ENCODE data around the gene WFDC2.

WFDC2 gene

DNA sequence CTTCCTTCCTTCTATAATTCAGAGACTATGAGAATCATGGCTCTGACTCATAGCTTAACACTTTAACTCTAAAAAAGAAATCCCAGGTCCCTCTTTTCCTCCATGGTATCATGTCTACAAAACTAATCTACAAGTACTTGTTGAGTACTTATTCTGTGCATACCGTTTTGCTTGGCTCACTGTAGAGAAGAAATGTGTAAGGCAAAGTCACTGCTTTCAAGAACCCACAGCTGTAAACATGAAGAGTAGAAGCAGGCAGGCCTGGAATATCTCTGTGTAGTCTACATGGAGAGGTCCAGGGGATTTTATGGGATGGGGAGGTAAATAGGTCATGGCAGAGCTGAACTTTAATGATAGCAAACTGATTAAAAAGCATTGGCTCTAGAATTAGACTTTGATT, 32.0 kb downstream of the WFDC2 start:
- no peak for DNase-seq

GRCh38 chr20:45502561-45502960, 33.0 kb downstream of the WFDC2 start:
- no peak for DNase-seq

DNA sequence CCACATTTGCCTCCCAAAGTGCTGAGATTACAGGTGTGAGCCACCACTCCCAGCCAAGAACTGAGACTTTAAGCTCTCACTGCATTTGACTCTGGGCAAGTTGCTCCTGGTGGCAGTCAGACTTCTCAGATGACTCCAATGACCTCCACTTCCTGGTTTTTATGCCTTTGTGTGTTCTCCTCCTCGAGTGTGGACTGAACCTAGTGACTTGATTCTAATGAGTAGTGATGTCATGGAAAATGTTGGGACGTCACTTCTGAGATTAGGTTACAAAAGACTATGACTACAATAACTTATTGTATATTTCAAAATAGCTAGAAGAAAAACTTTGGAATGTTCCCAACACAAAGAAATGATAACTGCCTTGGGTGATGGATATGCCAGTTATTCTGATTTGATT, 33.9 kb downstream of the WFDC2 start:
- no peak for DNase-seq

DNA sequence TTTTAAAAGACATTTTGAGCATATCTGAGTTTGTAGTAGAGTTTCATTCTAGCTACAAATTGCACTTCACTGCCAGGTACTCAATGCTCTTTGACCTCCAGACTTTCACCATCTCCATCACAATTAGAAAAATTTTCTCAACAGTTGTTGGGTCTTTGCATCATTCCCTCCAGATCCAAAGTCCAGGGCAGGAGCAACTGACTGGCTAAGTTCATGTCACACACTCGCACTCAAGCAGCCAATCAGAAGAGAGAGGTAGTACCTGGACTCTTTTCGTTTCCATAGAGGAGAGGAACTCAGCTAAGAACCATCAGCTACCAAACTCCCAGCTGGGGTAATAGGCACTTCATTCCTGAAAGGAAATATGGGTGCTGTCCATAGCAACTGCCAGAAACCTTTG, 36.8 kb downstream of the WFDC2 start:
- no peak for DNase-seq

DNA sequence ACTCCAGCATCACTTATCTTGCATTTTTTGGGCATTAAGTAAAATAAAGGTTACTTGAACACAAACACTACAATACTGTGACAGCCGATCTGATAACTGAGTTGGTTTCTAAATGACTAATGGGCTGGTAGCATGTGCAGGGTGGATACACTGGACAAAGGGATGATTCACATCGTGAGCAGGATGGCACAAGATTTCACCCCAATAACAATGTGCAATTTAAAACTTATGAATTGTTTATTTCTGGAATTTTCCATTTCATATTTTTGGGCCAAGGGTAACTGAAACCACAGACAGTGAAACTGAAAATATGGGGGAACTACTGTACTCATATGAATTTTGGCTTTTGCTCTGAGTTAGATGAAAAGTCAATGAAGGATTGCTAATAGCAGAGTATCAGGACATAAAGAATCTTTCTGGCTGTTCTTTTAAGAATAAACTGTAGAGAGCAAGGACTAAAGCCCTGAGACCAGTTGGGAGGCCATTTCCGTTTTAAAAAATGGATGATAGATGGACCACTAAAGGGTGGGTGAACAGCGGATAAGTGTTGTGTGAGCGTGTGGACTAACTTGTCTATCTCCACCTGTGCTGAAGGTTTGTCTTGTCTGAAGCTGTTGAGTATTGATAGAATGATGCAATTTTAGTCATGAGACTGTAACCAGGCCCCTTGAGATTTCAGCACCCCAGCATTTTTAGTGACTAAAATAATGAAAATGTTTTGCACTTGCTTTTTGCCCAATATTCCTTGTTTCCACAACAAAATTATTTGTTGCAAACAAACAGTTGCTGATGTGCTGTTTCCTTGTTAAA, 37.7 kb downstream of the WFDC2 start:
- DNase-seq: no peak

DNA sequence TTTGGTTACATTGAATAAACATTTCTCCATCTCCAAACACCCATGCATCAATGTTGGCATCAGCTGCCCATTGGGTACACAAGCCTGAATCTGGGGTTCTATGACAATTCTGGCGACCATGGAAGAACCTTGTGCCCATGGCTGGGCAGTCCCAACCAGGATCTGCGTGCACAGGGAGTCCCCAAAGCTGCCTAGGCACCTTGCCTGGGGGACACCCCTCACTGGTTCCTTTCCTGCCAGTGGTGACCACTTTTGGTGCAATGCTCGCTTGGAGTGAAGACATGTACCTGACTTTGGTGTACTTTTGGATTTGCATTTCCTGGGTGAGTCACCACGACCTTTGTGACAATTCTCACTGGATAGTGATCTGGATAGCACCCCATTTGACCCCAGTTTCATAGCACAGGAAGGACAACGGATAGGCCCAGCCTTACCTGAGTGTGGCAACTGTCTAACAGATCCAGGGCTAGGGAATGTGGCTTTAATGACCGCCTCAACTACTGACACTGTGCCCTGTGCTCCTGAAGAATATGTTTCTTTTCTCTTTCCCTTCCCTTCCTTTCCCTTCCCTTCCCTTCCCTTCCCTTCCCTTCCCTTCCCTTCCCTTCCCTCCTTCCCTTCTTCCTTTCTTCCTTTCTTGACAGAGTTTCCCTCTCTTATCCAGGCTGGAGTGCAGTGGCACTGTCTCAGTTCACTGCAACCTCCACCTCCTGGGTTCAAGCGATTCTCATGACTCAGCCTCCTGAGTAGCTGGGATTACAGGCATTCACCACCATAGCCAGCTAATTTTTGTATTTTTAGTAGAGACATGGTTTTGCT, 38.7 kb downstream of the WFDC2 start:
- DNase-seq: no peak

DNA sequence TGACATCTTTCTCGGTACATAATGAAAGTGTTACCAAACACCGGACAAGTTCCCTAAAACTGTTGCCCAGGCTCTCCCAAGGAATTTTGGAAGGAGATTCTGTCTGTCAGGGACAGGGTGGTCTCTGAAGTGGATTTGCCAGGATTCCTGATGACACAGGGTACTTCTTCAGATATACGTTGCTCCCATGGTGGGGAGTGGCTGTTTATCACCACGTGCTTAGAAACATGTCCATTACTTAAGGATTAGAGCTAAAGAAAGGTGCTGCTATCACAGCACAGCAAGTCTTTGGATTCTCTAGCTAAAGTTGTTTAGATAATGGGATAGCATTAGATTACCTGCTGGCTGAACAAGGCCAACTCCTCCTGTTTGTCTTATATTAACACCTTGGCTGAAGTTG, 39.5 kb downstream of the WFDC2 start:
- no peak for DNase-seq

- no peak for DNase-seq
These were observed 40.8 kb downstream of the WFDC2 start for GRCh38 chr20:45510242-45510862.

- no peak for DNase-seq
These were observed 45.8 kb downstream of the WFDC2 start, which contains the start of gene SPINT3 for GRCh38 chr20:45515147-45515913. Gene SPINT3, minus strand, starts transcription at chr20:45515622. Its CDS starts 14 bp downstream, at chr20:45515608.

- DNase-seq: no peak
These were observed 48.7 kb downstream of the WFDC2 start for GRCh38 chr20:45518282-45518681.

- DNase-seq: no peak
These were observed 54.3 kb downstream of the WFDC2 start for GRCh38 chr20:45523821-45524220.

DNA sequence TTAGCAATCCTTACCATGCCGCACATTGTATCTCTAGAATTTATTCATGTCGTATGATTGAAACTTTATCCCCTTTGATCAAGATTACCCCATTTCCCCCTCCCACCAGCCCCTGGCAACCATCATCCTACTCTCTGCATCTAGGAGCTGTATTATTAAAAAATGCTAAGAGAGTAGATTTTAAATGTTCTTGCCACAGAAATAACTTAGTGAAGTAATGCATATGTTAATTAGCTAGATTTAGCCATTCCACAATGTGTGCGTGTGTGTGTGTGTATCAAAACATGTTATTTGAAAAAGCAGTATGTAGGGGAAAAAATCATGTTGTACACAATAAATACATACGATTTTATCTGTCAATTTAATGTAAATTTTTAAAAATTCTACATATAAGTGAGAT, 57.7 kb downstream of the WFDC2 start:
- no peak for DNase-seq
